Left lung (tissue), 14 donors: ENCODE measurements around the gene SERTAD2. TPM values are rescaled to one million over a fixed set of nuclear protein-coding genes. Genes with fewer than 3 reads are reported as not detected.

Source experiments
- ATAC-seq: fragments of 200-7000 bp; cut with Tn5 transposase; one replicate; pipeline ENCODE4 v1.9.1; 2020; ENCODE audit warnings: moderate library complexity
- DNase-seq, 4 donors: peaks; one replicate each; pipeline ENCODE4 v3.0.0-alpha.2; 2013 to 2020
- H3K27ac ChIP-seq, 2 donors: fragments of 200-600 bp; sonication (generic) in 1 of 2; one replicate each; pipeline versions ENCODE4 v1.5.0 to v1.8.0; 2020 to 2021
- H3K27me3 ChIP-seq, 2 donors: fragments of 200-600 bp; sonication (generic) in 1 of 2; one replicate each; pipeline versions ENCODE4 v1.5.0 to v1.8.0; 2020 to 2021
- H3K36me3 ChIP-seq, 2 donors: fragments of 200-600 bp; sonication (generic) in 1 of 2; one replicate each; pipeline versions ENCODE4 v1.5.0 to v1.8.0; 2020 to 2021
- H3K4me1 ChIP-seq, 2 donors: fragments of 200-600 bp; one replicate each; pipeline ENCODE4 v1.8.0; 2021
- H3K4me3 ChIP-seq, 2 donors: fragments of 200-600 bp; sonication (generic) in 1 of 2; one replicate each; pipeline versions ENCODE4 v1.5.0 to v1.8.0; 2020 to 2021; ENCODE audit warnings: mild to moderate bottlenecking in 1 of 2
- H3K9me3 ChIP-seq, 2 donors: fragments of 200-600 bp; sonication (generic) in 1 of 2; one replicate each; pipeline versions ENCODE4 v1.5.0 to v1.8.0; 2020 to 2021
- intact Hi-C, 2 donors: fragments of 100-400 bp; cut with DNase I; formaldehyde crosslinking; loops; one replicate each; pipeline versions ENCODE4 v1.11.2 to v1.14.2; 2022
- long read RNA-seq, 12 donors: library from polyadenylated mRNA in 2 of 12; unstranded in 2 of 12; transcript quantifications; one replicate each; pipeline ENCODE4 v2.0.0 and lab custom pipeline, GENCODE V29; 2019 to 2026
- polyA plus RNA-seq, 6 donors: library from polyadenylated mRNA; unstranded; fragments of 120-200 nt; gene quantifications; one replicate each; pipeline ENCODE4 v1.2.1, GENCODE V29; 2013; ENCODE audit not compliant: insufficient read length in 6 of 6
- total RNA-seq, 2 donors: library from RNA; stranded (reverse); fragmentation: NEBNext Ultra II Directional; extraction: Animal tissue kit (Norgen Biotek cat#: 25700); gene quantifications; one replicate each; pipeline ENCODE4 v1.2.1, GENCODE V29; 2021
- TF ChIP-seq, protein P1 (sequence below), 2 donors: fragments of 200-600 bp; sonication (generic) in 1 of 2; IDR thresholded peaks; one replicate each; pipeline versions ENCODE4 v1.5.0 to v1.8.0; 2021; ENCODE audit warnings: antibody characterized with exemption in 2 of 2
- donor health status: DM: no; HTN: yes; CAD: no.
- donor health status: DM: no; HTN: no; CAD: no.

SERTAD2 gene, protein sequence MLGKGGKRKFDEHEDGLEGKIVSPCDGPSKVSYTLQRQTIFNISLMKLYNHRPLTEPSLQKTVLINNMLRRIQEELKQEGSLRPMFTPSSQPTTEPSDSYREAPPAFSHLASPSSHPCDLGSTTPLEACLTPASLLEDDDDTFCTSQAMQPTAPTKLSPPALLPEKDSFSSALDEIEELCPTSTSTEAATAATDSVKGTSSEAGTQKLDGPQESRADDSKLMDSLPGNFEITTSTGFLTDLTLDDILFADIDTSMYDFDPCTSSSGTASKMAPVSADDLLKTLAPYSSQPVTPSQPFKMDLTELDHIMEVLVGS
- 10 to 100 TPM; 17.9 to 18.4 TPM for total RNA-seq
- 10 to 100 TPM; 25.8 to 28.0 (median 26.7) TPM for polyA plus RNA-seq
- long read RNA-seq, donor 1, full-length matches to known transcripts = 22 of 22 reads
- long read RNA-seq, donor 1, partial matches to known transcripts = 0 of 22 reads
- long read RNA-seq, donor 1, other reads (novel, unspliced or antisense) = 0 of 22 reads
- long read RNA-seq, donor 2, full-length matches to known transcripts = 14 of 14 reads
- long read RNA-seq, donor 2, partial matches to known transcripts = 0 of 14 reads
- long read RNA-seq, donor 2, other reads (novel, unspliced or antisense) = 0 of 14 reads
- long read RNA-seq, donor 3, full-length matches to known transcripts = 7 of 7 reads
- long read RNA-seq, donor 3, partial matches to known transcripts = 0 of 7 reads
- long read RNA-seq, donor 3, other reads (novel, unspliced or antisense) = 0 of 7 reads
- long read RNA-seq, donor 4, partial matches to known transcripts = 0 of 2 reads
- long read RNA-seq, donor 4, other reads (novel, unspliced or antisense) = 2 of 2 reads
- long read RNA-seq, donor 5, full-length matches to known transcripts = 13 of 13 reads
- long read RNA-seq, donor 5, partial matches to known transcripts = 0 of 13 reads
- long read RNA-seq, donor 5, other reads (novel, unspliced or antisense) = 0 of 13 reads
- long read RNA-seq, donor 6, full-length matches to known transcripts = 18 of 18 reads
- long read RNA-seq, donor 6, partial matches to known transcripts = 0 of 18 reads
- long read RNA-seq, donor 6, other reads (novel, unspliced or antisense) = 0 of 18 reads
- long read RNA-seq, donor 7, full-length matches to known transcripts = 3 of 3 reads
- long read RNA-seq, donor 7, partial matches to known transcripts = 0 of 3 reads
- long read RNA-seq, donor 7, other reads (novel, unspliced or antisense) = 0 of 3 reads
- long read RNA-seq, donor 8, full-length matches to known transcripts = 9 of 9 reads
- long read RNA-seq, donor 8, partial matches to known transcripts = 0 of 9 reads
- long read RNA-seq, donor 8, other reads (novel, unspliced or antisense) = 0 of 9 reads
- long read RNA-seq, donor 9 = 0 reads
- long read RNA-seq, donor 10, partial matches to known transcripts = 0 of 1 reads
- long read RNA-seq, donor 10, other reads (novel, unspliced or antisense) = 1 of 1 reads
- long read RNA-seq, donor 11, full-length matches to known transcripts = 5 of 5 reads
- long read RNA-seq, donor 11, partial matches to known transcripts = 0 of 5 reads
- long read RNA-seq, donor 11, other reads (novel, unspliced or antisense) = 0 of 5 reads
- long read RNA-seq, donor 12, full-length matches to known transcripts = 10 of 10 reads
- long read RNA-seq, donor 12, partial matches to known transcripts = 0 of 10 reads
- long read RNA-seq, donor 12, other reads (novel, unspliced or antisense) = 0 of 10 reads

DNA sequence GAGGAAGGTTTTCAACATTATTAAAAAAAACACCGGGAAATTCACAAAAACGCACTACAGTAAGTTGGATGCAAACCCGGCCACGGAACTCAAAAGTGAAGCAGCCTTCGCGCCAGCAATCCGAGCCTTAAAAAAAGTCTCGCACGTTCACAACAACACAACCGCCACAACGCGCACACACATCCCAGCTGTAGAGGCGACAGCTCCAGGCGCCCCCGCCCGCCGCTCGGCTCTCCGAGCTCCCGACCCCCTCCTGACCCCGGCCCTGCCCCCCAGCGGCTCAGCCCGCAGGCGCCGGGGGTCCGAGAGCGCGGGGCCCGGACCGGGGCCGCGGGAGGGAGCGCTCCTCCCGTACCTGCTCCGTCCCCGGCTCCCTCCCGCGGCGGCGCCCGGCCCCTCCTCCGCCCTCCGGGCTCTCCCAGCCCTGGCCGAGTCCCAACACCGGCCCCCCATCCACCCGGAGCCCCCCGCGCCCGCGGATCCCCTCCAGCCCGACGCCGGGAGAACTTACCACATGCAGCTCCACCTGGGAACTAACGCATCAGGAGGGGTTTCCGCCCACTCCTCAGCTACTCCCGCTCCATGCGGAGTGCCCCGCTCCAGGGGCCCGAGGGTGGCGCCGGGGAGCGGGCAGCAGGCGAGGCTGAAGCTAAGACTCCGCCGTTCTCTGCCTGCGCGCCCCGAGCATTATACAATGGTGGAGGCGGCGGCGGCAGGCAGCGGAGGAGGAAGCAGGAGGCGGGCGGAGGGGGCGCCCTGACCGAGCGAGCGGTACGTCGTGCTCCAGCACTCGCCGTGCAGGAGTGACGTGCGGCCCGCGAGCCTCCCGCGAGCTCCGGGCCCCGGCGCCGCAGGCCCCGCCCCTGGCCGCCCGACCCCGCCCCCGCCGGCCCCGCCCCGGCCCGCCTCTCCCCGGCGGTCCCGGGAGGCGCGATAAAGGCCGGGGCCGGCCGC, at the start of gene SERTAD2:
Gene SERTAD2, minus strand, starts transcription at position 805 of the 954 bp plus-strand sequence. CDS start 17,042 bp downstream, outside the sequence.
- peak; percentile 85 to 99 (median 92) for DNase-seq
- TF ChIP-seq, protein P1, sequence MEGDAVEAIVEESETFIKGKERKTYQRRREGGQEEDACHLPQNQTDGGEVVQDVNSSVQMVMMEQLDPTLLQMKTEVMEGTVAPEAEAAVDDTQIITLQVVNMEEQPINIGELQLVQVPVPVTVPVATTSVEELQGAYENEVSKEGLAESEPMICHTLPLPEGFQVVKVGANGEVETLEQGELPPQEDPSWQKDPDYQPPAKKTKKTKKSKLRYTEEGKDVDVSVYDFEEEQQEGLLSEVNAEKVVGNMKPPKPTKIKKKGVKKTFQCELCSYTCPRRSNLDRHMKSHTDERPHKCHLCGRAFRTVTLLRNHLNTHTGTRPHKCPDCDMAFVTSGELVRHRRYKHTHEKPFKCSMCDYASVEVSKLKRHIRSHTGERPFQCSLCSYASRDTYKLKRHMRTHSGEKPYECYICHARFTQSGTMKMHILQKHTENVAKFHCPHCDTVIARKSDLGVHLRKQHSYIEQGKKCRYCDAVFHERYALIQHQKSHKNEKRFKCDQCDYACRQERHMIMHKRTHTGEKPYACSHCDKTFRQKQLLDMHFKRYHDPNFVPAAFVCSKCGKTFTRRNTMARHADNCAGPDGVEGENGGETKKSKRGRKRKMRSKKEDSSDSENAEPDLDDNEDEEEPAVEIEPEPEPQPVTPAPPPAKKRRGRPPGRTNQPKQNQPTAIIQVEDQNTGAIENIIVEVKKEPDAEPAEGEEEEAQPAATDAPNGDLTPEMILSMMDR (IDR thresholded peaks at IDR 0.05) = no peak
- intact Hi-C loops = loop anchor here in 1 of 2 donors (5.0 kb wide), 1 partner anchor 99 kb away; no protein-coding TSS in a partner anchor
- H3K36me3 ChIP-seq = no peaks in the 10 kb centered on the region
- no peaks in the 10 kb centered on the region for H3K9me3 ChIP-seq
- no peaks in the 10 kb centered on the region for H3K27me3 ChIP-seq
- H3K4me3 ChIP-seq = peak within 1 kb of the TSS; percentile 77 to 86
- ATAC-seq = peak; percentile 85
- H3K27ac ChIP-seq = peak within 1 kb of the TSS; percentile 98 to 99
- H3K4me1 ChIP-seq = peaks cover 14 to 68% of the 10 kb centered on the region in 2 donors

DNA sequence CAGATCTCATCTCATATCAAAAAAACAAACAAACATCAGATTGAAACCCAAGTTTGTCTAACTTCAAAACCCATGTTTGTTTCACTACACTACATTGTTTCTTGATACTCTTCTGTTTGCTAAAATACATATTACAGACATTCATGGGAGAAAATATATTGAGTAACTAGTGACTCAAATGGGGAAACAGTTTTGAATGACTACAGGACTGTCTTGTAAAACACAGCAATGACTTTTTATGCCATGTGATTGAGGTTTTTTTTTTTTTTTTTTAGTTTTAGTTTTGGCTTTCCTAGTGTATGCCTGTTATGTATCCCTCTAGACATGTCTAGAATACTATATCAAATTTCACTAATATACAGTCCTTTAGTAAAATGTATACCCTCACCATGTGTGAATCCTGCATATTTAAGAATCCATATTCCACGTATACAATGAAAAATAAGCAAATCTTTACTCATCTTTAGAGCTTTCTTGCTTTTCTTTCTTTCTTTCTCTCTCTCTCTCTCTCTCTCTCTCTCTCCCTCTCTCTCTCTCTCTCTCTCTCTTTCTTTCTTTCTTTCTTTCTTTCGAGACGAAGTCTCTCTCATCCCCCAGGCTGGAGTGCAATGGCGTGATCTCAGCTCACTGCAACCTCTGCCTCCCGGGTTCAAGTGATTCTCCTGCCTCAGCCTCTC, 46.6 kb upstream of the SERTAD2 start:
- H3K9me3 ChIP-seq = no peaks in the 10 kb centered on the region
- H3K36me3 ChIP-seq = no peaks in the 10 kb centered on the region
- TF ChIP-seq, protein P1 (IDR thresholded peaks at IDR 0.05) = no peak
- H3K4me3 ChIP-seq = no peak overlapping the region
- DNase-seq (no peak), ATAC-seq (no peak)
- H3K4me1 ChIP-seq = peaks cover 0 to 47% of the 10 kb centered on the region in 2 donors
- H3K27ac ChIP-seq = no peak overlapping the region
- intact Hi-C loops = no loop called here
- no peaks in the 10 kb centered on the region for H3K27me3 ChIP-seq

DNA sequence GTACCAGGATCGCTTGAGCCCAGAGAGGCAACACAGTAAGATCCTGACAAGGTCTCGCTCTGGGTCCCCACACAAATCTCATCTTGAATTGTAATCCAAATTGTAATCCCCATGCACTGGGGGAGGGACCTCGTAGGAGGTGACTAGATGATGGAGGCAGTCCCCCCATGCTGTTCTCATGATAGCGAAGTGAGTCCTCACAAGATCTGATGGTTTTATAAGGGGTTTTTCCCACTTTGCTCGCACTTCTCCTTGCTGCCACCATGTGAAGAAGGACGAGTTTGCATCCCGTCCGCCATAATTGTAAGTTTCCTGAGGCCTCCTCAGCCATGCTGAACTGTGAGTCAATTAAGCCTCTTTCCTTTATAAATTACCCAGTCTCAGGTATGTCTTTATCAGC, 46.0 kb upstream of the SERTAD2 start:
- Histone ChIP-seq H3K4me3 (no peak overlapping the region), H3K9me3 (no peaks in the 10 kb centered on the region), H3K4me1 (peaks cover 0 to 47% of the 10 kb centered on the region in 2 donors), H3K27ac (no peak overlapping the region), H3K27me3 (no peaks in the 10 kb centered on the region), H3K36me3 (no peaks in the 10 kb centered on the region)
- intact Hi-C loops = no loop called here
- no peak for DNase-seq
- no peak for ATAC-seq
- TF ChIP-seq, protein P1 (IDR thresholded peaks at IDR 0.05) = no peak
